ENCODE results near the gene SCTR.
"Not testable (repeated sequence)": the region's sequence is repeated elsewhere in the genome, so short reads cannot be mapped to it uniquely, and the experiment has no call there.

SCTR gene

DNA sequence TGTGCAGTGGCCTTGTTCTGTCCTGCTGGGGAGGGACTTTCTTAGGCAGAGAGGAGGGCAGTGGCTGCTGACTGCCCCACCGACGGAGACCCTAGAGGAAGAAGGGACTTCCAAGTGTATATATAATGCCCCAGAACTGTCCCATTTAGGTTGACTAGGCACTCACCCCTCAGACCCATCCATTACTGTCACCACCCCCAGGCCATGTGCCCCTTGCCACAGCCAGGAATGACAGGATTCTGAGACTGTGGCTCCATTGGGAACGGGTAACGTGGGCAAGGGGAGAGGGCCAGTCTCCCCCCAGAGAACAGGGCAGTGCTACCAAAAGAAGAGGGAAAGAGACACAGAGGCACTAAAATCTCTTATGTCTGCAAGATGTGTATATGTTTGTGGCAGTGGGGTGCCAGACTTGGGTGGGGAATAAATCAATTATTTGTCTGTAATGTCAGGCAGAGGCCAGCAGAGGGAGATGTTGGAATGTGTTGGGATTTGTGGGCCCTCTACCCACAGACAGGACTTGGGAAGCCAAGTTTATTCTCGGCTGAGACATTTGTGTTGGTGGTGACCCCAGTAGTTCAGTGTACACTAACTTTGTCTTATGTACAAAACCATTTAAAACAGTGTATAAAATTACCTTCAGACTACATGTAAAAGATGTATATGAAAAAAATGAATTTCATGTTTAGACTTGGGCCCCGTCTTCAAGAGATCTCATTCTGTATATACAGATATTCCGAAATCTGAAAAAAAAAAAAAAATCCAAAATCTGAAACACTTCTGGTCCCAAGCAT, 116.7 kb downstream of the SCTR start:
- DNase-seq (ENCODE audit: low read depth): no peak

DNA sequence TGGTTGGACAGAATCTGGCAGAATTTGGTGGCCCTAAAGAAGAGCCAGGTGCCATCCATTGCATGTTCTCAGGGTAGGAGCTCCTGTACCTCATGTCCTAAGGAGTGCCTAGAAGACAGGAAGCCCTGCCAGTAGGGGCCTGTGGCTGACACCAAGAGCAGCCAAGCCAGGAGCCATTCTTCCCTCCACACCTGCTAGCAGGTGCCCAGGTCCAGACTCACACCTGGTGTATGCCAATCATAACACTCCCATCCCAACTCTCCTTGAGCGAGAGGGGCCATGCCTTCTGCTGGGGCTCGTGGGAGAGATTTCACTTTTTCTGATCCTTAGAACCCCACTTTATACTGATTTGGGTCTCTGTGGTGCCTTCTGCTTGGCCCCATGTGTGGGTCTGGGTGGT, 119.1 kb downstream of the SCTR start:
- no peak for DNase-seq (ENCODE audit: low read depth)

DNA sequence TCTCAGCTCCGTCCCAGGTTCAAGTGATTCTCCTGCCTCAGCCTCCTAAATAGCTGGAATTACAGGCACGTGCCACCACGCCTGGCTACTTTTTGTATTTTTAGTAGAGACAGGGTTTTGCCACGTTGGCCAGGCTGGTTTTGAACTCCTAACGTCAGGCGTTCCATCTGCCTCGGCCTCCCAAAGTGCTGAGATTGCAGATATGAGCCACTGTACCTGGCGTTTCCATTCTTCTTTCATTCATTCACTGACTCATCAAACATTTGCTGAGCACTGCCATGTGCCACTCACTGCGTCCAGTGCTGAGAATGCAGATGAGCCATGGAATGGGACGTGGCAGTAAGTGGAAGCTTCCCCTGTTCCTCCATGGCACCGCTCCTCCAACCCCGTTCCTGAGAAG, 120.7 kb downstream of the SCTR start:
- not testable (repeated sequence) for DNase-seq (ENCODE audit: low read depth)

DNA sequence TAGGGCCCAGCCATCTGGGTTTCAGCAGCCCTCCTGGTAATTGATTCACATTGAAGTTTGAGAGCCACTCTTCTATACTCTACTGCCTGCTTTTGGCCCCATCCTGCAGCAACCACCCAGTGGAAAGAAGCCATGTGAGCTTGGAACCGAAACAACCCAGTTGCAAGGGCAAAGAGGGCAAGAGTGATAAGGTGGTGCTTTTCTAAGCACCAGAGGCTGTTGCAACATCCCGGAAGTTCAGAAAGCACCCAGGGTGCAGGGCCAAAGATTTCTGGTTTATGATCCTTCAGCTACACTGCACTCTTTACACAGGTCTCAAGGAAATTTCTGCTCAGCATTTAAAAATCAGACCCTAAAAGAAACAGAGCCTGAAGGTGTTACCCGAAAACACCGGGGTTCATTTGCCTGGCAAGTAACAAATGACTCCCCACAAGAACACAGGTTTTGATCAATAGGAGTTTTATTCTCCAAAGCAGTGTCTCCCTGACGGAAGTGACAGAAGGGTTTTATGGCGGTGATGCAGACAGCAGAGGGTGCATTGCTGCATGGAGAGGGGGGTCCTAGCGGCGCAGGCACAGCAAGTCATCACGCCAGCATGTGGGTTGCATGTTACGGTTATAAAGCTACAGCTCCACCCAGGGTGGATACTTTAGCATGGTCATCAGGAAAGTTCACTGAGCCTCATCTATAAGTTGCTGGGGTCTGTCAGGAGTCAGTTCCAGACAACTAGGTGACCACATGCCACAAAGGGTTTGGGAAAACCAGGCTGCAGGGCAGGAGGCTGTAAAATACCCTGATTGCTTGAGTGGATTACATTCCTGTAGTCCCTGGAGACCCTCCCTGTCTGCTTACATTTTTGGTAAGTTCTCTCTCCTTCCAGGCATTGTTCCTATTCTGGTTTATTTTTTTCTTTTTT, 121.4 kb downstream of the SCTR start:
- DNase-seq (ENCODE audit: low read depth): no peak

DNA sequence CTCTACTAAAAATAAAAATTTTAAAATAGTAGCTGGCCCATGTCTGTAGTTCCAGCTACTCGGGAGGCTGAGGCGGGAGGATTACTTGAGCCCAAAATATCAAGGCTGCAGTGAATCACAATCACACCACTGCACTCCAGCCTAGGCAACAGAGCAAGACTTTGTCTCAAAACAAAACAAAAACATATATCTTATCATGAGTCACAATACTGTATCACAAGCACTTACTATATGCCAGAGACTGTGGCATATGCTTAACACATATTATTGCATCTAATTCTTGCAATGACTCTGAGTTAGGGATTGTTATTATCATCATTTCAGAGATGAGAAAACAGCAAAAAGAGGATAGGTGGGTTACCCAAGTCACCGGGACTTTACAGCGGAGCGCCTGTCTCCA, 122.2 kb downstream of the SCTR start:
- no peak for DNase-seq (ENCODE audit: low read depth)

DNA sequence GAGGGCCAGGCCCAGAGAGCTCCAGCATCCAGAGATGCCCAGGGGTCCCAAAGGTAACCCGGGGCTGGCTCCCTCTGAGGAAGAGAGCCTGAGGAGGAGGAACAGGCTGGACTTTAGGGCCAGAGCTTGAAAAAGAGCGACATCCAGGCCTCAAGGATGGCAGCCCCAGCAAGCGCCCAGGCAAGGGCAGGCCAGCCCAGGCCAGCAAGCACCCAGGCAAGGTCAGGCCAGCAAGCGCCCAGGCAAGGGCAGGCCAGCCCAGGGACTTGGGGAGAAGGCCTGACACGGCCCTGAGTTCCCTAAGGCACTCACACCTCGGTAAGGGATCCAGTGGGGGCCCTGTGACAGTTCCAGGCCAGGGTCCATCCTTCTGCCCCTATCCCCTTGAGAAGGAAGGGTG, 127.1 kb downstream of the SCTR start:
- DNase-seq (ENCODE audit: low read depth): no peak

DNA sequence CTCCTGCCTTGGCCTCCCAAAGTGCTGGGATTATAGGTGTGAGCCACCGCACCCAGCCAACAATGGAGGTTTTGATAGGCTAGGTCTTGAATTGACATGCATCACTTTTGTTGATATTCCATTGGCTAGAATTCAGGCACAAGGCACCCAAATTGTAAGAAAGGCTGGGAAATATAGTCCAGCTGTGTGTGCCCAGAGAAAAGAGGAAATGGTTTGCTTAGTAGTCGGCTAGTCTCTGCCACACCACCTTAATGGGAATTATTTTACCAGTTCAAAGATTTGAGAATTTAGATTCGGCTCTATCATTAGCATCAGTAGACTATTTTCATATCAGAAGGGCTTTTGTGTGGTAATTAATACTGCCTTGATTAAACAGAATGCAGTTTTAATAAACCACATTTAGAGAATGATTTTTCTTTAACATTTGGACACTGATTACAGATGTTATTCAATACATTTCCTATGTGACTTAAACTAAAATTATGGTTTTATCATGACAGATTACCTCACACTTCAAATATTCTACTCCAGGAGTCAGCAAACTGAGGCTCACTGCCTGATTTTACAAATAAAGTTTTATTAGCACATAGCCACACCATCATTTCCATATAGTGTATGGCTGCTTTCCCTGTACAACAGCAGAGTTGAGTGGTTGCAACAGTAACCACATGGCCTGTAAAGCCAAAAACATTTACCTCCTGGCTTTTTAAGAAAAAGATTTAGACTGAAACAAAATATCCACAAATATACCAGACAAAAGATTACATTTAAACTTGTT, 130.1 kb downstream of the SCTR start:
- no peak for DNase-seq (ENCODE audit: low read depth)

Measured in stimulated activated CD8-positive, alpha-beta memory T cell treated with anti-CD3 and anti-CD28 coated beads, Interleukin-7, amount 100 ng/mL, for 24 hours (primary cell).